HG03103 (cell line): ENCODE results near the gene SPATA21.
A peak's percentile ranks its signal among the peaks of the same experiment; 100 is the strongest.
"Not testable (repeated sequence)": the region's sequence is repeated elsewhere in the genome, so short reads cannot be mapped to it uniquely, and the experiment has no call there.

Source experiments
- ATAC-seq: cut with Tn5 transposase; IDR thresholded peaks from one replicate; pipeline ENCODE4 v1.9.1; 2021; ENCODE audit warnings: low read depth; ENCODE audit not compliant: unreplicated experiment

Gene SPATA21

DNA sequence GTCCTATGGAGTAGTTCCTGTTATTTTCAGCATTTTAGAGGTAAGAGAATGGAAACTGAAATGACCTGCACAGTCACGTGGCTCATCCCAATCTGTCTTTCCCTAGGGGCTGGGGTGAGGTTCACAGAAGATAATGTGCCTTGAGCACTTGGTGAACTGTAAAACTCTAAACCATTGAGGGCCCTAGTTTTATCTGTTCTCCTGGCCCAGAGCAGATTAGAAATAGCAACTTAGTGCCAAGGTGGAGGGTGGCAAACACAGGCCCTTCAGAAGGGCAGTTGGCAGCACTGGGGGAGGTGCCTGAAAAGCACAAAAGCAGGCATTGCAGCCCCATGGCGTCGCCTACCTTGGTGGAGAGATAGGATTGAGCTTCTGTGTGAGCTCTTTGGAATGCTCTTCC, 17.7 kb upstream of the SPATA21 start:
- not testable (repeated sequence) for ATAC-seq

DNA sequence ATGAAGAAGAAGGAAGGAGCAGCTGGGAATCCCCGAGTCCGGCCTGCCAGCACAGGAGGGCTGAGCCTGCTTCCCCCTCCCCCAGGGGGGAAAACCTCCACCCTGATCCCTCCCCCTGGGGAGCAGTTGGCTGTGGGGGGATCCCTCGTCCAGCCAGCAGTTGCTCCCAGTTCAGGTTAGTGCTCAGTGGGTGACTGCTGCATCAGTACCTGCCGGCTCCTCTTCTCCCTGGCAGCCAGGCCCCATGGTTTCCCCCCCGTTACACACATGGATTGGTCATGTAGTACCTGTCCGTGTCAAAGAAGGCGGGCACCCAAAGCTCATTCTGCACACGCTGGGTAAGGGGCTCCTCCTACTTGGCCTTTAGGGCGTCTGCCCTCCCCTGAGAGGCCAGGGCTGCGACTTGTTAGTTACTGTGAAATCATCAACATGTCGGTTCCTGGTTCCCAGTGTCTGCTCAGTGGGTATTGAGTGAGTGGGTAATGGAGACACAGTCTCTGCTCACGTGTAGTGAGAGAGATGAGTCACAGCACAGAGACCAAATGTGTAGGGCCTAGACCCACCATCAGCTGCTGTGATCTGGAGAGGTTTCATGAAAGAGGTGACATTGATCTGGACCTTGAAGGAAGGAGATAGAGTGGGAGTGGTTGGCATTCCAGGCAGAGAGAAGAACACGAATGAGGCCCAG, 14.8 kb upstream of the SPATA21 start:
- ATAC-seq, result no peak

DNA sequence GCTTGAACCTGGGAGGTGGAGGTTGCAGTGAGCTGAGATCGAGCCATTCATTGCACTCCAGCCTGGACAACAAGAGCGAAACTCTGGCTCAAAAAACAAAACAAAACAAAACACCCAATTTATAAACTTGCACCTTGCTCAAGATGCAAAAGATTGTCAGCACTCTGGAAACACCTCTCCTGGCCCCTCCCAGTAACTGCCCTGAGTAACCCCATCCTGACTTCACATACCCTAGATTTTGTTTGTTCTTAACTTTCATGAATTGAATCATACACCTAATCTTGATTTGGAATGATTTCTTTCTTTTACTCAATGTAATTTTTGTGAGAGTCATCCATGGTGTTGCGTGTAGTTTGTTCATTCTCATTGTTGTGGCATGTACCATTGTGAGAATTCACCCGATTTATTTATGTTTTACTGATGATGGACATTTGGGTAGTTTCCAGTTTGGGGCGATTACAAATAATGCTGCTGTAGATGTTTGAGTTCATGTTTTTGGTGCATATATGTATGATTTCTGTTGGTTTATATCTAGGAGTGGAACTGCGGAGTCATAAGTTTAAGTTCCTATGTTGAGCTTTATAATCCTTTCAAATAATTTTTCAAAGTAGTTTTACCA, 13.7 kb upstream of the SPATA21 start:
- ATAC-seq, result no peak

DNA sequence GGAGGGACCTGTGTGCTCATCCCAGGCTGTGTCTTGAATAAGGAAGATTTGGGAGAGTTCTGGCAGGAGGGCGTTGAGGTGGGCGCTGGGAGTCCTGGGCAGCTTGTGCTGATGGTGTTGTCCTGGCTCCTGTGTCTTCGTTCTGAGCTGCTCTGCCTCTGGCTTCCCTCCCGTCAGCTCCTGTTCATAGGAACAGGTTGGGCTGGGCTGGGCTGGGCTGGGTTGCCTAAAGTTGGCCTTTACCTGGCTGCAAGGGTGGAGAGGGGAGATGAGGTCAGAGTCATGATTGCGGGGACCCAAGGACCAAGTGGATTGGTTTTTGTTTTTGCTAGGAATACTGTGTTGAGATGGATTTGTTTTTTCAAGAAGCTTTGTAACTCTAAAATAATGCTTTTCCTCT, 12.4 kb upstream of the SPATA21 start:
- no peak for ATAC-seq

GRCh38 chr1:16449065-16449464, 11.8 kb upstream of the SPATA21 start:
- no peak for ATAC-seq

DNA sequence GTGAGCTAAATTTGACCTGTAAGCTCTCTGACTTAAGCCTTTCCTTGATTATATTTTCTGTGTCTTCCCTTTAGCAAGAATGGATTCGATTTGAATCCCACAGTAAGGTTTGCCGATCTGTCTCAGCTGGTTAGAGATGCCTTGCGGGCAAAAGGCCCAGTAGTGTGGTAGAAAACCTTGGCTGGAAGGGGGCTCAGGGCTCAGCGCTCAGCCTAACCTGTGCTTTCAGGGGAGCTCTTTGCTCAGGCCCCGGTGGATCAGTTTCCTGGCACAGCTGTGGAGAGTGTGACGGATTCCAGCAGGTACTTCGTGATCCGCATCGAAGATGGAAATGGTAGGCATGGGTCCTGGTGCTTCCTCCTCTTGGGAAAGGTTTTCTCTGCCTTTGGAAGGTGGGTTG, 10.4 kb upstream of the SPATA21 start:
- ATAC-seq, result no peak

DNA sequence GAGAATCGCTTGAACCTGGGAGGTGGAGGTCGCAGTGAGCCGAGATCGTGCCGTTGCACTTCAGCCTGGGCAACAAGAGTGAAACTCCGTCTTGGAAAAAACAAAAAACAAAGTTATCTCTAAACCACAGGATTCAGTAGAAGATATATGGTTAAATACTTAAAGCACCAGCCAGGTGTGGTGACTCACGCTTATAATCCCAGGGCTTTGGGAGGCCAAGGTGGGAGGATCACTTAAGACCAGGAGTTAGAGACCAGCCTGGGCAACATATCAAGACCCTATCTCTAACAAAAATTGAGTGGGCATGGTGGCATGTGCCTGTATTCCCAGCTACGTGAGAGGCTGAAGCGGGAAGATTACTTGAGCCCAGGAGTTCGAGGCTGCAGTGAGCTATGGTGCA, 8.9 kb upstream of the SPATA21 start:
- ATAC-seq, result no peak

DNA sequence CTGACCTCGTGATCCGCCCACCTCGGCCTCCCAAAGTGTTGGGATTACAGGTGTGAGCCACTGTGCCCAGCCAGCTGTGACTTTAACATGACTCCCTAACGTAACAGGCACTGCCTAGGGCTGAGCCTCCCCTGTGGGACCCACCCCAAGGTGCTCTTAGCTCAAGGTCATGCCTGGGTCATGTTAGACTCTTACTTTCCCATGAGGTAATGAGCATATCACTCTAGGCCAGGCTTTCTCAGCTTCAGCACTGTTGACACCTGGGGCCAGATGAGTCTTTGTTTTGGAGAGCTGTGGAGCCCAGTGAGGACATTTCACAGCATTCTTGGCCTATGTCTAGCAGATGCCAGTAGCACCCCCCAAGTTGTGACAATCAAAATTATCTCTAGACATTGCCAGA, 7.8 kb upstream of the SPATA21 start:
- ATAC-seq, result no peak

GRCh38 chr1:16443975-16444770, 6.9 kb upstream of the SPATA21 start:
- no peak for ATAC-seq

DNA sequence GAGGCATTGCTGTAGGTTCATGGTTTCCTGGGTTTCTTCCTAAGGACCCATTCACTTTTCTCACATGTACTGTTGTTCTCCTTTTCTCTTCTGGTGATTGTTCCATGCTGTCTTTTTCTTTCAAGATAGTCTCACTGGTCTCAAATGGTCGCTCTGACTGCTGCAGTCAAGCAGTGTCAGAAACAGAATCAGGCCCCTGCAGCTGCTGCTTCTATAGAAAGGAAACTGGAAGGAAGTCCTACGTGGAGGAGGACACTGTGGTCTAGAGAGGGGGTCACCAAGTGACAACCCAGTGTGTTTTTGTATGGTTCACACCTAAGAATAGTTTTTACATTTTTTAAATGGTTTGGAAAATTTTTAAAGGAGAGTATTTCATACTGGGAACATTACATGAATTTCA, 5.7 kb upstream of the SPATA21 start:
- no peak for ATAC-seq

DNA sequence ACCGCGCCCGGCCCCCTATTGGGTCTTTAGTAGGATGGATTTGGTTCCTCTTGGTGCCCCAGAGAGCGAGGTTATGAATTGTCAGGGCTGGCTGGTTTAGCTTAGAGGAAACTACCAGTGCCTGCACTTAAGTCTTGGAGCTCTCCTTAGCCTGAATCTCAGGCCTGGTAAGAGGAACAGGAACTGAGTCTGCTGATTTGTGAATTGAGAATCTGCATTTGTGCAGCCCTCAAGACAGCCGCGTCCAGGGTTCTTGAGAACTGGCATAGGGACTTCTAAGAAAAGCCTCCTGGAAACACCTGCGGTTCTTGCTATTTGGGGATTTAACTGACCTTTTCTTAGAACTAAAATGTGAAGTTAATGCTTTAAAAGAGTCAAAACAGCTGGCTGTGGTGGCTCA, 5.0 kb upstream of the SPATA21 start:
- no peak for ATAC-seq

DNA sequence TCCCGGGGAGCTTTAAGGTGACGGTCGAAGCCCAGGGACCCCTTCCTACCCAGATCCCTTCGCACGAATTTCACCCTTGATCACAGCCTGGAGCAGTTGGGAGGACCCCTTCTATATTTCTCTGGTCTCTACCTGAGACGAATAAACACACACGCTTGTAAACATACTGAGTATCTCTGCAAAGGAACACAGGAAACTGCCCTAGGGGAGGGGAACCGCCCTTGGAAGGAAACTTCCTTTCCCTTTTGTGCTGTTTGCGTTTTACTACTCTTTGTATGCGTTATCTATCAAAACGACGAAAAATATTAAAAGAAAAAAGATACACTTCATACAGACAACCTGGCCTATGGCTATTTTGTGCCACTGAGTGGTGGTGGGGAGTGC, 4.0 kb upstream of the SPATA21 start:
- no peak for ATAC-seq

DNA sequence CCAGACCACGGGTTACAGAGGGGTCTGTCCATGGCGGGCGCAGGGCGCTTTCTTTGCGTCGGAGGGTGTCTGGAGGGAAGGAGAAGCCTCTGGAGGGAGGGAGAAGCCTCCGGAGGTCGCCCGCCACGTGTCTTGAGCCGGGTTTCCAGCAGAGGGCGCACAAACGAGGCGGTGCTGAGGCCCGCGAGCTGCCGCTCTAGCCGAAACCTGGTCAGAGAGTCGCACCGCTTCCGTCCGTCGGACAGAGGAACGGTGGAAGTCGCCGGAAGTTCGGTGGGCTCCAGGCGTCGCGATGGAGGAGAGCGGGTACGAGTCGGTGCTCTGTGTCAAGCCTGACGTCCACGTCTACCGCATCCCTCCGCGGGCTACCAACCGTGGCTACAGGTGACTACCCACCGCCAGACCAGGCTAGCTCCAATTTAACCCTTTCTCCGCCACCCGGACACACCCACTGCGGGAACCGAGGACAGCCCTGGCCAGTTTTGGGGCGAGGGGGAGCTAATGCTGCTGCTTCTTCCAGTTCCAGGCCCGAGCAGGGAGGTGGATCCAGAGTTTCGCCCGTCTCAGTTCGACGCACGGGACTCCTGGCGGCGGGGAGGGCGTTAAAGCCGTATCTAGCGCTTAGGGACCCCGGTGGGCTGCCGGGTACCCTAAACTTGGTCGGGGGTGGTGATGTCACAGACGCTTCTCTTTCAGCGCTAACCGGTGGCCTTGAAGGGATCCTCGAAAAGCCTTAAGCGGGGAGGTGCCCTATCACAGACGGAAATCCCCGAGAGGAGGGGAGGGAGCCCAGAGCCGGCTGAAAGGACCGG, 3.5 kb upstream of the SPATA21 start, which contains the start of gene NECAP2:
TSS of gene NECAP2 (plus strand) at position 255 of the 812 bp plus-strand sequence. CDS start at position 293, 38 bp downstream.
- peak; percentile 73 for ATAC-seq

GRCh38 chr1:16440131-16440469, 2.9 kb upstream of the SPATA21 start:
- ATAC-seq, result peak; percentile 11

DNA sequence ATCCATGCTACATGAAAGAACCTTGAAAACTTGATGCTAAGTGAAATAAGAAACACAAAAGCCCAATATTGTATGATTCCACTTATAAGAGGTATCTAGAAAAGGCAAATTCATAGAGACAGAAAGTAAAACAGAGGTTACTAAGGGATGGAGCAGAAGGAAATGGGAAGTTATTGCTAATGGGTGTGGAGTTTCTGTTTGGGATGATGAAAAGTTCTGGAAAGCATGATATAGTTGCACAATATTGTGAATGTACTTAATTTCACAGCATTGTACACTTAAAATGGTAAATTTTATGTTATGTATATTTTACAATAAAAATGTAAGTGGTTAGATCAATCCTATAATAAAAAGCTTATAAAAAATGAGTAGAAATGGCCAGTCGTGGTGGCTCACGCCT, 1.7 kb upstream of the SPATA21 start:
- no peak for ATAC-seq

- ATAC-seq, result no peak
Observed at GRCh38 chr1:16438516-16438915, 1.3 kb upstream of the SPATA21 start.

DNA sequence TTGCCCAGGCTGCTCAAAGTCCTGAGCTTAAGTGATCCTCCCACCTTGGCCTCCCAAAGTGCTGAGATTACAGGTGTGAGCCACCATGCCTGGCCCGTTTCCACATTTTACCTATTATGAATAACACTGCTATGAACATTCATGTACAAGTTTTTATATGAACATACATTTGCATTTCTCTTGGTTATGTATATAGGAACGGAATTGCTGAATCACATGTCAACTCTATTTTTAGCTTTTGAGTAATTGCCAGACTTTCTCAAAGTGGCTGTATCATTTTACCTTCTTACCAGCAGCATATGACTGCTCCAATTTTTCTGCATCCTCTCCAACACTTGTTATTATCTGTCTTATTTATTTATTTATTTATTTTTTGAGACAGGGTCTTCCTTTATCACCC, 2.7 kb downstream of the SPATA21 start:
- no peak for ATAC-seq

DNA sequence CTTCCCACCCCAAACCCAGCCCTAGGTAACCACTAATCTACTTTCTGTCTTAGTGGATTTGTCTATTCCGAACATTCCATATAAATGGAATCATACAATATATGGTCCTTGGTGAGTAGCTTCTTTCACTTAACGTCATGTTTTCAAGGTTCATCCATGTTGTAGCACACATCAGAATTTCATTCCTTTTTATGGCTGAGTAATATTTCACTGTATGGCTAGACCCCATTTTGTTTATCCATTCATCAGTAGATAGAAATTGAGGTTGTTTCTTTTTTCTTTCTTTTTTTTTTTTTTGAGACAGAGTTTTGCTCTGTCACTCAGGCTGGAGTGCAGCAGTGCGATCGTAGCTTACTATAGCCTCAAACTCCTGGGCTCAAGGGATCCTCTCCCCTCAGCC, 3.2 kb downstream of the SPATA21 start:
- no peak for ATAC-seq

GRCh38 chr1:16433030-16433429, 4.2 kb downstream of the SPATA21 start:
- no peak for ATAC-seq

- ATAC-seq, result no peak
Observed at GRCh38 chr1:16430606-16431005, 6.6 kb downstream of the SPATA21 start.
